Ovary (tissue), 9 donors: ENCODE measurements around the gene CADPS. TPM values are rescaled to one million over a fixed set of nuclear protein-coding genes. Genes with fewer than 3 reads are reported as not detected.
"Not testable (repeated sequence)": the region's sequence is repeated elsewhere in the genome, so short reads cannot be mapped to it uniquely, and the experiment has no call there.

ENCODE experiments used
- DNase-seq, 5 donors: peaks; one replicate each; pipeline ENCODE4 v3.0.0-alpha.2; 2019 to 2020
- H3K27ac ChIP-seq, 2 donors: fragments of 200-600 bp; one replicate each; pipeline versions ENCODE4 v1.5.1 to v1.8.0; 2019 to 2022
- H3K27me3 ChIP-seq: fragments of 200-600 bp; one replicate; pipeline ENCODE4 v1.8.0; 2022
- H3K36me3 ChIP-seq: fragments of 200-600 bp; sonication (generic); one replicate; pipeline ENCODE4 v1.5.1; 2019
- H3K4me1 ChIP-seq: one replicate; pipeline ENCODE4 v1.8.1; 2013; ENCODE audit warnings: mild to moderate bottlenecking, moderate library complexity; ENCODE audit not compliant: insufficient read depth
- H3K4me3 ChIP-seq: fragments of 200-600 bp; sonication (generic); one replicate; pipeline ENCODE4 v1.5.1; 2017
- H3K9me3 ChIP-seq, 2 donors: fragments of 200-600 bp in 1 of 2; sonication (generic) in 1 of 2; one replicate each; pipeline versions ENCODE4 v1.5.1 to v1.8.1; 2013 to 2019; ENCODE audit warnings: mild to moderate bottlenecking in 1 of 2, moderate library complexity in 1 of 2
- CTCF ChIP-seq, 3 donors: fragments of 450-650 bp in 2 of 3; fragments of 200-600 bp in 1 of 3; IDR thresholded peaks; one replicate each; pipeline versions ENCODE4 v1.5.1 to v1.8.0; 2016 to 2022; ENCODE audit warnings: antibody characterized with exemption in 3 of 3, mild to moderate bottlenecking in 1 of 3
- EP300 ChIP-seq: sonication (generic); formaldehyde crosslinking; IDR thresholded peaks from one replicate; pipeline ENCODE4 v1.6.1; 2017; ENCODE audit warnings: antibody characterized with exemption
- POLR2A ChIP-seq: fragments of 450-650 bp; IDR thresholded peaks from one replicate; pipeline ENCODE4 v1.6.1; 2017; ENCODE audit warnings: antibody characterized with exemption, mild to moderate bottlenecking, moderate library complexity
- WGBS, 3 donors: extraction: QIAGEN DNeasy Blood & Tissue Kit in 1 of 3; methylation state at CpG; one replicate each; pipeline versions ENCODE4 v1.1.5 to v1.1.7; 2013 to 2017; 5-methylcytosine and 5-hydroxymethylcytosine counted together
- intact Hi-C, 4 donors: fragments of 100-400 bp; cut with DNase I; formaldehyde crosslinking; loops; one replicate each; pipeline versions ENCODE4 v1.11.0 to v1.15.1; 2022 to 2023
- polyA plus RNA-seq, 2 donors: library from polyadenylated mRNA; stranded (reverse); fragments of 200-250 nt in 1 of 2; fragments of 350-450 nt in 1 of 2; fragmentation: Illumina TruSeq in 1 of 2; extraction: RNeasy Lipid Tissue Mini Kit (QIAGEN cat#74804) in 1 of 2; gene quantifications; one replicate each; pipeline ENCODE4 v1.2.3, GENCODE V29; 2013 to 2014
- total RNA-seq, 7 donors: library from RNA; depleted of rRNA in 2 of 7; stranded (reverse); fragments of >200 nt in 2 of 7; fragmentation: NEBNext Ultra II Directional in 3 of 7; extraction: Animal tissue kit (Norgen Biotek cat#: 25700) in 3 of 7; gene quantifications; one replicate each; pipeline versions ENCODE4 v1.1.0 to v1.2.4, GENCODE V29; 2016 to 2023
- donor health status: DM: no; HTN: no; CAD: no; lungs with moderate emphysema.
- donor health status: DM: no; HTN: no; CAD: no.
- donor health status: Bipolar disorder and iron deficiency.
- donor health status: DM: yes; HTN: yes; CAD: no.
- donor health status: DM: no; HTN: no; CAD: no.
- donor health status: DM: yes; HTN: yes; CAD: no.

Gene CADPS
- total and polyA plus RNA-seq, 9 donors: 0.90 to 6.8 (median 2.8) TPM

GRCh38 chr3:62585861-62586260 is 289.4 kb downstream of the CADPS start:
- Histone ChIP-seq H3K36me3 (no peaks in the 10 kb centered on the region), H3K4me1 (no peaks in the 10 kb centered on the region), H3K4me3 (no peak overlapping the region), H3K27me3 (no peaks in the 10 kb centered on the region), H3K27ac (no peak overlapping the region), H3K9me3 (no peaks in the 10 kb centered on the region)
- no peak for DNase-seq
- TF ChIP-seq CTCF (IDR thresholded peaks at IDR 0.05): no peak
- no peak for TF ChIP-seq POLR2A
- no peak for TF ChIP-seq EP300
- intact Hi-C loops: no loop called here
- WGBS, 3 donors: 48 to 72% (median 55%) methylated on average over 4 of the region's 4 CpGs

GRCh38 chr3:62584636-62585035 is 290.6 kb downstream of the CADPS start:
- Histone ChIP-seq H3K36me3 (no peaks in the 10 kb centered on the region), H3K27ac (no peak overlapping the region), H3K4me3 (no peak overlapping the region), H3K27me3 (no peaks in the 10 kb centered on the region), H3K4me1 (no peaks in the 10 kb centered on the region), H3K9me3 (no peaks in the 10 kb centered on the region)
- intact Hi-C loops: no loop called here
- TF ChIP-seq EP300: no peak
- no peak for TF ChIP-seq CTCF (IDR thresholded peaks at IDR 0.05)
- no peak for TF ChIP-seq POLR2A
- no peak for DNase-seq
- WGBS, 3 donors: 81 to 85% (median 81%) methylated on average over 4 of the region's 4 CpGs

- WGBS, 3 donors: 56 to 68% (median 59%) methylated on average over 4 of the region's 4 CpGs
- Histone ChIP-seq H3K4me3 (no peak overlapping the region), H3K27me3 (no peaks in the 10 kb centered on the region), H3K27ac (no peak overlapping the region), H3K36me3 (no peaks in the 10 kb centered on the region), H3K9me3 (no peaks in the 10 kb centered on the region), H3K4me1 (no peaks in the 10 kb centered on the region)
- no peak for TF ChIP-seq EP300
- no peak for TF ChIP-seq CTCF (IDR thresholded peaks at IDR 0.05)
- TF ChIP-seq POLR2A: no peak
- no peak for DNase-seq
- intact Hi-C loops: no loop called here
Observed at GRCh38 chr3:62582495-62583172, 292.6 kb downstream of the CADPS start.

GRCh38 chr3:62580485-62580884 is 294.7 kb downstream of the CADPS start:
- DNase-seq, H3K27me3 ChIP-seq, H3K9me3 ChIP-seq, intact Hi-C loops, H3K27ac ChIP-seq, H3K4me1 ChIP-seq, H3K4me3 ChIP-seq, H3K36me3 ChIP-seq: not testable (repeated sequence)
- WGBS, 3 donors: 60 to 86% (median 73%) methylated on average over 1 of the region's 1 CpG

GRCh38 chr3:62577153-62577552 is 298.1 kb downstream of the CADPS start:
- no peaks in the 10 kb centered on the region for H3K9me3 ChIP-seq
- H3K4me1 ChIP-seq: no peaks in the 10 kb centered on the region
- TF ChIP-seq POLR2A (no peak), EP300 (no peak), CTCF (IDR thresholded peaks at IDR 0.05) (no peak)
- no peak for DNase-seq
- no peak overlapping the region for H3K27ac ChIP-seq
- intact Hi-C loops: no loop called here
- 86 to 93% (median 91%) methylated on average over 1 of the region's 1 CpG for WGBS, 3 donors
- H3K4me3 ChIP-seq: no peak overlapping the region
- H3K36me3 ChIP-seq: no peaks in the 10 kb centered on the region
- no peaks in the 10 kb centered on the region for H3K27me3 ChIP-seq
